NT2/D1 (cell line): ENCODE data around the gene RPN1.

ENCODE experiments used
- DNase-seq: peaks from one replicate; pipeline ENCODE4 v3.0.0-alpha.2; 2011; ENCODE audit warnings: low read depth, low spot score
- H3K27me3 ChIP-seq: 2 replicates; pipeline ENCODE4 v1.6.0; 2011; ENCODE audit warnings: mild to moderate bottlenecking; ENCODE audit not compliant: insufficient read length, insufficient read depth
- H3K36me3 ChIP-seq: 2 replicates; pipeline ENCODE4 v1.6.1; 2011; ENCODE audit warnings: mild to moderate bottlenecking, low read length, mixed read lengths; ENCODE audit not compliant: insufficient read depth, insufficient read length
- H3K4me1 ChIP-seq: 2 replicates; pipeline ENCODE4 v1.5.1; 2011; ENCODE audit not compliant: insufficient read depth, insufficient read length
- H3K4me3 ChIP-seq: 2 replicates; pipeline ENCODE4 v1.5.1; 2011; ENCODE audit warnings: low read depth; ENCODE audit not compliant: insufficient read length
- H3K9ac ChIP-seq: 2 replicates; pipeline ENCODE4 v1.6.0; 2011; ENCODE audit warnings: low read depth; ENCODE audit not compliant: insufficient read length
- H3K9me3 ChIP-seq: 2 replicates; pipeline ENCODE4 v1.5.1; 2011; ENCODE audit warnings: mild to moderate bottlenecking, low read length; ENCODE audit not compliant: insufficient read depth
- SUZ12 ChIP-seq: IDR thresholded peaks from 2 replicates; pipeline ENCODE4 v1.6.1; 2011; ENCODE audit not compliant: insufficient read length, insufficient read depth; ENCODE audit errors: extremely low read depth
- YY1 ChIP-seq: IDR thresholded peaks from 2 replicates; pipeline ENCODE4 v1.6.1; 2011; ENCODE audit not compliant: insufficient read length, insufficient read depth
- ZNF274 ChIP-seq: IDR thresholded peaks from 2 replicates; pipeline ENCODE4 v1.6.1; 2011; ENCODE audit warnings: mild to moderate bottlenecking, low read depth, low read length

The RPN1 gene

DNA sequence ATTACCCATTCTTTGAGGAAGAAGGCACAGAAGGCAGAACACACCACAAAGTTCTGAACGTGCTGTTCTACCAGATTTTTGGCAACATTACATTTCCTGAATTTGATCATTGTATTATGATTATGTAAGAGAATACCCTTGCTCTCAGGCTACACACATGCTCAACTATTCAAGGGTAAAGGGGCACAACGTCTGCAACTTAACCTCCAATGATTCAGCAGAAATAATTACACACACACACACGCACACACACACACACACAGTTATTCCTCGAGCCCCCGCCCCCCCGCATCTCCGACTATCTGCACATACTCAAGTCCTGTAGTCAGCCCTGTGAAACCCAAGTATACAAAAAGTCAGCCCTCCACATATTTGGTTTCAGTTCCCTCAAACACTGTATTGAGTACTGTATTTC, 26.8 kb downstream of the RPN1 start:
- no peak overlapping the region for H3K9ac ChIP-seq
- no peak overlapping the region for H3K4me3 ChIP-seq
- no peak for DNase-seq
- H3K36me3 ChIP-seq, result peaks cover 99% of the 10 kb centered on the region
- H3K27me3 ChIP-seq, result no peaks in the 10 kb centered on the region
- TF ChIP-seq SUZ12, result no peak
- TF ChIP-seq ZNF274, result no peak
- TF ChIP-seq YY1, result no peak
- no peaks in the 10 kb centered on the region for H3K9me3 ChIP-seq
- peaks cover 3% of the 10 kb centered on the region for H3K4me1 ChIP-seq

- TF ChIP-seq ZNF274 (no peak), YY1 (no peak), SUZ12 (no peak)
- H3K9ac ChIP-seq, result no peak overlapping the region
- no peak for DNase-seq
- no peaks in the 10 kb centered on the region for H3K9me3 ChIP-seq
- H3K4me1 ChIP-seq, result peaks cover 7% of the 10 kb centered on the region
- H3K4me3 ChIP-seq, result no peak overlapping the region
- H3K27me3 ChIP-seq, result no peaks in the 10 kb centered on the region
- peaks cover 99% of the 10 kb centered on the region for H3K36me3 ChIP-seq
These were observed 28.7 kb downstream of the RPN1 start for GRCh38 chr3:128621931-128622330.

- DNase-seq, result no peak
- no peaks in the 10 kb centered on the region for H3K9me3 ChIP-seq
- TF ChIP-seq ZNF274 (no peak), YY1 (no peak), SUZ12 (no peak)
- no peak overlapping the region for H3K4me3 ChIP-seq
- H3K36me3 ChIP-seq, result peaks cover 99% of the 10 kb centered on the region
- H3K9ac ChIP-seq, result no peak overlapping the region
- no peaks in the 10 kb centered on the region for H3K27me3 ChIP-seq
- H3K4me1 ChIP-seq, result peaks cover 8% of the 10 kb centered on the region
These were observed 29.4 kb downstream of the RPN1 start for GRCh38 chr3:128621234-128621633.

GRCh38 chr3:128620268-128620691, 30.3 kb downstream of the RPN1 start:
- Histone ChIP-seq H3K9ac (no peak overlapping the region), H3K4me1 (peaks cover 8% of the 10 kb centered on the region), H3K36me3 (peaks cover 99% of the 10 kb centered on the region), H3K9me3 (no peaks in the 10 kb centered on the region), H3K27me3 (no peaks in the 10 kb centered on the region), H3K4me3 (no peak overlapping the region)
- no peak for TF ChIP-seq ZNF274
- TF ChIP-seq SUZ12, result no peak
- TF ChIP-seq YY1, result no peak
- DNase-seq, result no peak

DNA sequence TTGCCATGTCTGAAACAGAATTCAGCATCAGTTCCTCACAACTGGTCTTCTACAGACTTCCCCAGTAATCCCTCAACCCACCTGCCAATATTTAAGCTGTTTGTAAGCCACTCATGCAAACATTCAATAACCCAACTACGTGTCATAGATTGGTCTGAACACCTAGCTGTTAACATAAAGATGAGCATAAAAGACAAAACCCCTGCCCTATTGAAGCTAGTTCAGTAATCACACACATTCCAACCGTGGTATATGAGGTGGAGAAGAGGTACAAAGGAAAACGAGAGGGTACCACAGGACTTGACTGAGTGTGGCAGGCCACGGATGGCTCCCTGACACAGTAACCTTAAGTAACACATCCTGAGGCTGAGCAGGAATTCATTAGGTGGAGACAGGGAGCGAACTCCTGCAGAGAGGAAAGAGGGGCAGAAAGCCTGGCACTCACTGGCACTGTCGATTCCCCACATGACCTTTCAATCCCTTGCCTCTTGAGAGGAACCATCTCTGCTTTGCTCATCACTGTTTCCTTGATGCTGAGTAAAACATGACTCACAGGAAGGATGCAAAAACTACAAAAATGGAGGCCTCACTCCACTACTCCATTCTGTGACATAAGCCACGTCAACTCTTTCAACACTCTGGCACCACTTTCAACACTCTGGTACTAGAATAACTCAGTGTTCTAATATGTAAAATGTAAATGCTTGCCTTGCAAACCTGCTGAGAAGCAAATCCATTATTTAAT, 31.3 kb downstream of the RPN1 start:
- peaks cover 90% of the 10 kb centered on the region for H3K36me3 ChIP-seq
- TF ChIP-seq YY1 (no peak), SUZ12 (no peak), ZNF274 (no peak)
- no peaks in the 10 kb centered on the region for H3K27me3 ChIP-seq
- no peak for DNase-seq
- H3K9me3 ChIP-seq, result no peaks in the 10 kb centered on the region
- no peak overlapping the region for H3K4me3 ChIP-seq
- H3K4me1 ChIP-seq, result peaks cover 5% of the 10 kb centered on the region
- H3K9ac ChIP-seq, result no peak overlapping the region

DNA sequence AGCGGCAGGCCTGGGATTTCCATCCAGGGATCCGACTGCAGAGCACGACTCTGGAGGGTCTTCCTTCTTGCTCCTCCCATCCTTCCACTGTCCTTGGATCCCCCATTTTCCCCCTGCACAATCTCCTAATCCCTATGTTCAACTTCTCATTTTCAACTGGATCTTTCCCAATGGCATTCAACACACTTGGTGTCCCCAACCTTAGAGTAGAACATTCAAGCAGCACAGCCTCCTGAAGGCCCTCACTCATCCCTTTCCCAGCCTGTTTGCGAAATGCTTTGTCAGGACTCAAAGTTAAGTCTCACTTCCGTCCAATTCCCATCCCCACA, 32.3 kb downstream of the RPN1 start:
- Histone ChIP-seq H3K9ac (peak overlapping the region; percentile 87), H3K4me3 (peak overlapping the region; percentile 55), H3K36me3 (peaks cover 89% of the 10 kb centered on the region), H3K27me3 (no peaks in the 10 kb centered on the region), H3K9me3 (no peaks in the 10 kb centered on the region), H3K4me1 (peaks cover 5% of the 10 kb centered on the region)
- TF ChIP-seq ZNF274 (no peak), YY1 (no peak), SUZ12 (no peak)
- no peak for DNase-seq

GRCh38 chr3:128617557-128618397, 32.8 kb downstream of the RPN1 start:
- peaks cover 89% of the 10 kb centered on the region for H3K36me3 ChIP-seq
- peak overlapping the region; percentile 87 for H3K9ac ChIP-seq

More at GRCh38 chr3:128617557-128618397, 32.8 kb downstream of the RPN1 start:
- Histone ChIP-seq H3K4me3 (peak overlapping the region; percentile 55), H3K9me3 (no peaks in the 10 kb centered on the region), H3K27me3 (no peaks in the 10 kb centered on the region), H3K4me1 (peaks cover 5% of the 10 kb centered on the region)
- peak; percentile 84 for DNase-seq
- no peak for TF ChIP-seq YY1
- no peak for TF ChIP-seq ZNF274
- no peak for TF ChIP-seq SUZ12
